Kidney epithelial cell (primary cell): Measurements from ENCODE around the gene TCHH. TPM values are rescaled to one million over a fixed set of nuclear protein-coding genes. Genes with fewer than 3 reads are reported as not detected.

ENCODE experiments used
- DNase-seq: peaks from one replicate; pipeline ENCODE4 v3.0.0-alpha.2; 2010; ENCODE audit warnings: low read depth
- H3K27me3 ChIP-seq: 2 replicates; pipeline ENCODE4 v1.6.0; 2011; ENCODE audit warnings: low read length; ENCODE audit not compliant: control insufficient read depth, insufficient read depth
- H3K36me3 ChIP-seq: 2 replicates; pipeline ENCODE4 v1.5.1; 2011; ENCODE audit warnings: low read length; ENCODE audit not compliant: control insufficient read depth, insufficient read depth
- H3K4me3 ChIP-seq: 2 replicates; pipeline ENCODE4 v1.5.1; 2011; ENCODE audit warnings: low read depth, mild to moderate bottlenecking, control low read depth, low read length
- CTCF ChIP-seq: IDR thresholded peaks from 2 replicates; pipeline ENCODE4 v1.5.1; 2011; ENCODE audit warnings: mild to moderate bottlenecking, moderate library complexity, low read length, control low read depth, inconsistent platforms; ENCODE audit not compliant: insufficient read depth, poor library complexity, severe bottlenecking
- total RNA-seq: library from RNA; depleted of rRNA; stranded (reverse); fragments of >200 nt; gene quantifications from 2 replicates; pipeline ENCODE4 v1.2.3, GENCODE V29; 2015

Gene TCHH
- total RNA-seq, 1 donor from 2014 or later, result 0.08 TPM

- Histone ChIP-seq H3K4me3 (no peak overlapping the region), H3K36me3 (no peaks in the 10 kb centered on the region), H3K27me3 (peaks cover 2% of the 10 kb centered on the region)
- DNase-seq, result no peak
- TF ChIP-seq CTCF, result no peak
Observed at GRCh38 chr1:152067929-152068328, 47.3 kb downstream of the TCHH start.

- Histone ChIP-seq H3K36me3 (no peaks in the 10 kb centered on the region), H3K27me3 (peaks cover 2% of the 10 kb centered on the region), H3K4me3 (no peak overlapping the region)
- TF ChIP-seq CTCF, result no peak
- DNase-seq, result no peak
Observed at GRCh38 chr1:152067150-152067549, 48.1 kb downstream of the TCHH start.

- no peaks in the 10 kb centered on the region for H3K36me3 ChIP-seq
- no peak for TF ChIP-seq CTCF
- H3K27me3 ChIP-seq, result no peaks in the 10 kb centered on the region
- H3K4me3 ChIP-seq, result no peak overlapping the region
- no peak for DNase-seq
Observed at GRCh38 chr1:152061952-152062351, 53.3 kb downstream of the TCHH start.

Other genes with a start within 250 kb of the TCHH start
- gene THEM4, start 205.9 kb downstream of the TCHH start, total RNA-seq, result 15.4 and 21.7 TPM in 2 replicates
- gene S100A10, start 121.6 kb downstream of the TCHH start, total RNA-seq, result 207 and 230 TPM in 2 replicates
- 826 and 967 TPM in 2 replicates for gene S100A11, start 78.4 kb downstream of the TCHH start, total RNA-seq
- gene TCHHL1, start 26.4 kb downstream of the TCHH start, total RNA-seq, result not detected in 2 replicates
- gene RPTN, start 43.8 kb upstream of the TCHH start, total RNA-seq, result not detected in 2 replicates
- not detected in 2 replicates for gene HRNR, start 108.7 kb upstream of the TCHH start, total RNA-seq
- gene FLG, start 209.8 kb upstream of the TCHH start, total RNA-seq, result not detected in 2 replicates
- gene FLG2, start 244.6 kb upstream of the TCHH start, total RNA-seq, result not detected in 2 replicates